NCI-H2029 (cell line): ENCODE results near the gene KIFC1.

ENCODE experiments used
- DNase-seq: peaks from one replicate; lab custom pipeline; 2025; lab: John Stamatoyannopoulos, UW

The KIFC1 gene

DNA sequence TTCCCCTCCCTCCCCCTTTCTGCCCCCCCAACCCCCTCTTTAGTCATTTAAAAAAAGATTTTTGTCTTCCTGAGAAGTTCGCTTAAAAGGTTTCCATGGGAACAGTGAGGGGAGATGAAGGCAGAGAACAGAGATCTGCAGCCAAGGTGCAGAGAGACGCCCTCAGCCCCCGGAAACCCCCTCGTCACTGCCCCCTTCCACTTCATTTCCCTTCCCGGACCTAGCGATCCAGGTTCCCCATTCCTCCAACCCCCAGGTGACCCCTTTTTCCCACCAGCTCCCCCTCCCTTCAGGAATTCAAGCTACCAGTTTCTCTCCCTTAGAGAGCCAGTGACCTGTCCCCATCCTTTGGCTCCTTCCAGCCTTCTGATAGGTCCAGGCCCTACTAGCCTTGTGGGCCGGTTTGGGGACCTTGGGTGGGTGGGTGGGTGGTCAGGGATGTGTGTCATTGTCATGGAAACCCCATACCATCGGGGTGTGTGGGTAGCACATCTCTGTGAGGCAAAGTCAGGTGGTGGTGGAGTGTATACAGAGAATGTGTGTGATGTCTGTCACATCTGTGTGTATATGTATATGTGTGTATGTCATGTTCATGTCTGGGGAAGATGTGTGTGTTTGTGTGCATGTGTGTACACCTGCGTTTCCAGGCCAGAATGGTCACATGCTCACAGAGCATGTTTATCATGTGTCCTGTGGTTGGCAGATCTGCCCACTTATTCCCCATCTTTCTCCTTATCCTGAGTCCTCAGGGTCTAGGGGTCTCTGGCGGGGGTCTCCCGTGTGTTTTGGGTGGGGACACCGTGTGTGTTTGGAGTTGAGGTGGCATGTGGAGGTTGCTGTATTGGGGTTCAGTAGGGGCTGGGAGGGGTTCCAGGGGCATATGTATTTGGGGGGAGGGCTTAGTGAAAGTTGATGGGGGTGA, 35.2 kb downstream of the KIFC1 start:
- DNase-seq: no peak

DNA sequence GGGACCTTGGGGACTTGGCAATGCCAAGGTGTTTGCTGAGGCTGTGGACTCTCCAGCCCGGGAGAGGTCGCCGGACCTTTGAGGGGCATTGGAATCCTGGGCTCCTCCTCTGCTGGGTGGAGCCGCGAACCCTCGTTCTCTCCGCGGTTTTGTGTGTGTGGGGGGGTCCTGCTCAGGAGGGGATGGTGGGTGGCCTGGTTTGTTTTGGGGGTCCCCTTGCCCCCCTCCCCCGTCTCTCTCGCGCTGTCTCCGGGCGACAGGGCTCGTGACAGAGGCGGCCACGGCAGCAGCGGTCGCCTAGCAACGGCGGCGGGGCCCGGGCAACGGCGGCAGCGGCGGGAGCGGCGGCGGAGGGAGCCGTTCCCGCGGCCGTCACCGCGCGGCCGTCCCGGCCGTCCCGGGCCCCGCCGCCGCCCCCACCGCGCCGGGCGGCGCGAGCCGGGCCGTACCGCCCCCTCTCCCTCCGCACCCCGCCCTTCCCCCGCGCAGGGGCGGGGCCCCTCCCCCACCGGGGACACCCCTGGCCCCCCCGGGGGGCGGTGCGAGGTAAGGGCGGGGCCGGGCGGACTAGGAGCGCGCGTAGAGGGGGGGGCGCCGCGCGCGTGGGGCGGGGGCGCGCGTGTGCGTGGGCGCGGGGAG, 36.1 kb downstream of the KIFC1 start:
- DNase-seq: peak; percentile 15

DNA sequence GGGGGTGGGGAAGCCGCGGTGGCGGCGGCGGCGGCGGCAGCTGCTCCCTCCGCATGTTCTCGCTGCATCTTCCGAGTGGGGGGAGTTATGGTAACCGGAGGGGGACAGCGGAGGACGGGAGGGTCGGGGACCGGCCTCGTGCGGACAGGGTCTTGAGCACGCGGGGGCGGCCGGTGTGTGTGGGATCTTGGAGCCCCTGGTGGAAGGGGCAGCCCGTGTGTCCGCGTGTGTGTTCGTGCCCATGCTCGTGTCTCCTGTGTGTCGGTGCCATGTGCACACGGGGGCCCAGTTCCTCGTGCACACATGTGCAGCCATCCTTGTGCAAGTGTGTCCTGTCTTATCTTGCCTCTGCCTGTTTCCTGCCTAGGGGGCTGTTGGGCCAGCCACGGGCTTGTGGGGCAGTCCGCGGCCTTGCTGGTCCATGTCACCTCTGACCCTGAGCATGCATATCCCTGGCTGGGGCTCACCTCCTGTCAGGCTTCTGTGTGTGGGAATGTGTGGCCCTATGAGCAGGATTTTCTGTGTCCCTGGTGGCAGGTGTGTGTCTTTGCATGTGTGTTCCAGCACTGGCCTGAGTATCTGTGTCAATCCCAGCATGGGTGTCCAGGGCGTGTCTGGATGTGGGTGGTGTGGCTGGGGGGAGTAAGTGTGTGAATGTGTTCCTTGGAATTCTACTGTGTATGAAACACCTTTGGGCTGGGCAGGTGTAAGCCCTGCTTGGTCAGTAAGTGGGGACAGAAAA, 36.8 kb downstream of the KIFC1 start:
- no peak for DNase-seq

DNA sequence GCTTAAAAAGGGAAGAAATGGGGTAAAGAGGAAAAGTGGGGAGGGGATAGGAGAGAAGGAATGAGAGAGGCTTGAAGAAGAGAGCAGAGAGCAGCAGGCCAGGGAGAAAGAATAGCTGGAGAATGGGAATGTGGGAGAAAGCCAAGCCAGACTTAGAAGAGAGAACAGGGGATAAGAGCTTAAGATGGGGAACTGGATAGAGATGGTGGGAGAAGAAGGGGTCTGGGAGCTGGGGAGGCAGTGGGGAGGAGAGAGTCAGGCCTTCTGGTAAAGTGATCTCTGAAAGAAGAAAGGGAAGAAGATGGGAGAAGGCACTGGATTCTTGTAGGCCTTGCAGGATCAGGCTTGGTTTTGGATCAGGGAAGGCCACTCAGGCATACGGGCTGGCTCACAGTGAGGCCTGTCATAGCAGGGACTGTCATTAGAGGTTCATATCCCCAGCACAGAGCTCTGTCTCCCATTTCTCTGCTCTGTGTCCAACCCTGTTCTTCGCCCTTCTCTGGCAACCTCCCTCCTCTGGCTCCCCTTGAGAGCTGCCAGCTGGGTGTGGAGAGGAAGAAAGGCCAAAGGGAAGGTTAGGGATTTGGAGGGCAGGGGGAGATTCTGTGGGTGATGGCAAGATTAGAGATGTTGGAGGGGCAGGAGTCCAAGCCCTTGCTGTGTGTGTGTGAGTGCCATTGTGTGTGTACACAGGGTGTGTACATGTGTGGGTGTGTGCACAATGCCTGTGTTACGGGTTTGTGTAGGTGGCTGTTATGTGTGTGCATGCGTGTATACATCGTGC, 37.5 kb downstream of the KIFC1 start:
- DNase-seq: no peak

DNA sequence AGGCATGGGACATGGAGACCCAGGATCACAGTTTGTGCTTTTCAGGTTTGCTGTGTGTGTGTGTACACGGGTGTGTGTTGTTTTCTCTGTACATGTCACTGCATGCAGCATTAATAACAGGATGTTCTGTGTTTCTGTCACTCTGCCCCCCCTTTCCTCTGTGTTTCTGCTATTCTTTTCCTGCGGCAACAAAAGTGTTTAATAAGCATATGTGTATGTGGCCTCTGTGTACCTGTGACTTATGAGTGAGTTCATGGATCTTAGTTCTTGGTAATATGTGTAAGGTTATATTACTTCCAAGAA, 38.1 kb downstream of the KIFC1 start:
- no peak for DNase-seq

DNA sequence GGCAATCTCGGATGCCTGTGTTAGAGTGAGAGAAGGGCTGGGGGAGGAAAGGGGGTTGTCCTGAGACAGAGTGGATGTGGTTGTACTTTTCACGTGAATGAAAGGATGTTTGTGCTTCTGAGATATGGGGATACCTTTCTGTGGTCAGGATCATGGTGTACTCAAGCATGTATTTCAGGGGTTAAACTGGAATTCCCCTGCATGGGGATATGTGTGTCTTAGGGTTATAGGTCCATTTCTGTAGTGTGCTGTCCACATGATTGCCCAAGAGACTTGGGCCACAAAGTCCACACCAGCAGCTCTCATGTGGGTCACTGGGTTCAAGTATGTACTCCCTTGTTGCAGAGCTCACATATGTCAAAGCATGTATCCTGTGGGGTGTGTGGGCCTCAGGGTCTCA, 38.7 kb downstream of the KIFC1 start:
- DNase-seq: no peak

DNA sequence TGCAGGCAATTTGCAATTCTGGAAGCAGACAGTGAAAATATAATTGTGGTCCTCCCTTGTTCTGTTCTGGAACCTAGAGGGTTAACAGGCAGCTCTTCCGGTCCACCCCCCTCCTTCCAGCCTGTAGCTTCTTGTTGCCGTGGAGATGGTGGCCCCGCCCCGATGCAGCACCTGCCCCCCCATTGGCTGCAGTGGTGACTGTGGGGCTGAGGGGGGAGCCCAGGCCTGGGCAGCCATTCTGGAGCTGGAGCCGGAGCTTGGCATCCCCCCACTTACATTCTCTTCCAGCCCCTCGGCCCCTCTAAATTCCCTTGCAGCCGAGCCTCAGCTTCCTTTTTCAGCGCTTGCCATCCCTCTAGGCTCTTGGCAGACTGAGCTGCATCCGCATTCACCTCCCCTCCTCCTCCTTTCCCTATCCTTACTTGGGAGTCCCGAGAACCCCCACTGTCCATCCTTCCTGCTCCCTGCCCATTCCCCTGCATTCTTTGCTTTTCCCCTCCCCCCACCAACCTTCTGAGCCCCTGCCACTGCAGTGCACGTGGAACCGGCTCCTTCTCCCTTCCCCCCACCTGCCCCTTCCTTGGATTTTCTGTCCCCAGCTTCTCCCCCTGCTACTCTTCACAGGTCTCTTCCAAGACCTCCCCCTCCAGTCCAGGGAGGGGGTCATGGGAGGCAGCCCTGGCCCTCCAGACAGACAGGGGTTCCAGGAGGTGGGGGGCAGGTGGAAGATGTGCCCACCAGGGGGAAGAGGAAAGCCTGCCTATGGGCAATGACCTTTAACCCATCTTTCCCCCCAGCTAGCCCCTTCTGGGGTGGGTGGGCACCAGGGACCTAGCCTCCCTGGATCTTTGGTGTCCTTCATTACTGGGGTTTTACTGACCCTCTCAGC, 39.6 kb downstream of the KIFC1 start:
- DNase-seq: peak; percentile 39

DNA sequence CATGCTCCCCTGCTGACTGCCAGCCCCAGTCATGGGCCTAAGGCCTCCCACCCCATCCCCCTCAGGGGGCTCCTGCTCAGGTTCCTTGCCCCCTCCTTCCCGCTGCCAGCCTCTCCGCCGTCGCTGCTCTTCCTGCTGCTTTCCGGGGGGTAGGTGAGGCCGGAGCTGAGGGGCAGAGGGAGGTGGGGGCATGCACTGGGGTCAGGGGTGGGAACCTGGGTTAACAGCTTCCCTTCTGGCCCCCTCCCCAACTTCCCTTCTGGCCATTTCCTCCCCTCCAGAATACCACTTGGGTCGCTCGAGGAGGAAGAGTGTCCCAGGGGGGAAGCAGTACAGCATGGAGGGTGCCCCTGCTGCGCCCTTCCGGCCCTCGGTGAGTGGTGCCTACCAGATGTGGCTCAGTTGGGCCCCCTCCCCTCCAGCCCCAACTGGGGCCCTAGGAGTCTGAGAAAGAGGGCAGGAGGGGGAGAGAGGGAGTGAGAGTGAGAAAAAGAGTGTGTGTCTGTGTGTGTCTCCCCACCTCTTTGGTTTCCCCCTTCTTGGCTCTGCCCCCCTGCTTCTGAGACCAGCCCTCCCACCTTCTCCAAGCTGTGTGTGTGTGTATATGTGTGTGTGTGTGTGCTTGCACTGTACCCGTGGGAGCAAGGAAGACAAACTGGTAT, 40.4 kb downstream of the KIFC1 start:
- DNase-seq: no peak

DNA sequence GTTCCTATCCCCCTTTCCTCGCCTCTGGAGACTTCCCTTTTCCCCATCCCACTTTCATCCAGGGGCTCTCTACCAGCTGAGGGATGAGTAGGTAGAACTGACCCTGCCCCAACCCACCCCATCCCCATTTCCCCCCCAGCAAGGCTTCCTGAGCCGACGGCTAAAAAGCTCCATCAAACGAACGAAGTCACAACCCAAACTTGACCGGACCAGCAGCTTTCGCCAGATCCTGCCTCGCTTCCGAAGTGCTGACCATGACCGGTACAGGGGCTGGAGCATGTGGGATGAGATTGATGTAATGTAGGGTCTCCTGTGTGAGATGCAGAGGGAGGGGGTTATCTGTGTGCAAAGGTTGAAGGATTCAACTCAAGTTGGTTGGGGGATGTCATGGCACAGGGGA, 40.9 kb downstream of the KIFC1 start:
- no peak for DNase-seq

DNA sequence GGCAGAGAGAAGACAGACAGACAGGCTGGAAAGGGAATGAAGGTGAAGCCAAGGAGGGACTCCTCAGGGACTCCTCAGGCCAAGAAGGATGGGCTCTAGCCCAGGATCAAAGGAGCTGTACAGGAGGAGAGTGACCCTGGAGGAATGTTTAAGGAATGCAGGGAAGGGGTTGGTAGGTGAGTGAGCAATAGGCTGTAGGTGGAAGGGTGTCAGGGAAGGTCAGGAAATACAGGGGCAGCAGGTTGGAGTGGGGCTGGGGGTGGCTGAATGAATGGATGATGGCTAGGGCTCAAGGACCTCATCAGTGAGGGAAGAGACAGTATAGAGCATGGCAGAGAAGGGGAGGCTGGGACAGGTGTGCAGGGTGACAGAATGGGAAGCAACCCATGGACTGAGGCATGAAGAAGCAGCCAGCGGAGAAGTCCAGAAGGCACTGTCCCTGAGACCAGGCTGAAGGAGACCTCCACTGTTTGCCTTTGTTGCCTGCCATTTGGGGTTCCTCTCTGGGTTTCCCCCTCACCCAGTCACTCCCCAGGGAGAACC, 41.4 kb downstream of the KIFC1 start:
- DNase-seq: no peak

DNA sequence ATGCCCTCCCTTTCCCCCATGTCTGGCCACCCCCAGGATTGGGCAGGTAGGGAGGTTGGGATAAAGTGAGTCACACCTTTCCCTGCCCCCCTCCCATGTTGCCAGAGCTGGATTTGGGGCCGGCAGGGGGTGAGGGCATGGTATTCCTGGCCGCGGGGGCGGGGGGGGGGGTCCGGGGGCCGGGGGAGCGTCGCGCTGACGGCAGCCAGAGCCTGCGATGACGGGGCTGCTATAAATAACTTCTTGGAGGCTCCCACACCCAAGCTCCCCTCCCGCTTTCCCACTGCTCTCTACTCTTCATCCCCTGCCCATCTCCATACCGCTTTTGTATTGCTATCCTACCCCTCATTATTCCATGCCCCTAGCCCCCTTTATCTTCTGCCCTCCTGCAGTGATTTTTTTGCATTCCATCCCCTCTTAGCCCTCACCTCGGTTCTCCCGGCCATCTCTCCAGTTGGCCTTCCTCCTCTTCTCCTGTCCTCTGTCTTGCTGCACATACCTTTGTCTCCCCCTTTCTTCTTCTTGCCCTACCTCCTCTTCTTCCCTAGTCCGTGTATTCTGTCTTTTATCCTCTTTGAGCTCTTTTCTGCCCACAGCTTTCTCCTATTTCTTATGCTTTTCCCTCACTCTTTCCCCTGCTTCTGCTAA, 42.0 kb downstream of the KIFC1 start:
- DNase-seq: no peak

DNA sequence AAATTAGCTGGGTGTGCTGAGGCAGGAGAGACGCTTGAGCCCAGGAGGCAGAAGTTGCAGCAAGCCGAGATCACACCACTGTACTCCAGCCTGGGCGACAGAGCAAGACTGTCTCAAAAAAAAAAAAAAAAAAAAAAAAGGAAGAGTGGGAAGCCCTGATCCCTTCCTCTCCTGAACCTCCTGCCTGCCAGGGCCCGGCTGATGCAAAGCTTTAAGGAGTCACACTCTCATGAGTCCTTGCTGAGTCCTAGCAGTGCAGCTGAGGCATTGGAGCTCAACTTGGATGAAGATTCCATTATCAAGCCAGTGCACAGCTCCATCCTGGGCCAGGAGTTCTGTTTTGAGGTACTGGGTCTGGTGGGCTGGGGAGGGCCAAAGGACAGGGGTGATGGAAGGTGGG, 43.3 kb downstream of the KIFC1 start:
- no peak for DNase-seq

DNA sequence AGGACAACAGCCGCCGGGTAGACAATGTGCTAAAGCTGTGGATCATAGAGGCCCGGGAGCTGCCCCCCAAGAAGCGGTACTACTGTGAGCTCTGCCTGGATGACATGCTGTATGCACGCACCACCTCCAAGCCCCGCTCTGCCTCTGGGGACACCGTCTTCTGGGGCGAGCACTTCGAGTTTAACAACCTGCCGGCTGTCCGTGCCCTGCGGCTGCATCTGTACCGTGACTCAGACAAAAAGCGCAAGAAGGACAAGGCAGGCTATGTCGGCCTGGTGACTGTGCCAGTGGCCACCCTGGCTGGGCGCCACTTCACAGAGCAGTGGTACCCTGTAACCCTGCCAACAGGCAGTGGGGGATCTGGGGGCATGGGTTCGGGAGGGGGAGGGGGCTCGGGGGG, 46.0 kb downstream of the KIFC1 start:
- DNase-seq: no peak

DNA sequence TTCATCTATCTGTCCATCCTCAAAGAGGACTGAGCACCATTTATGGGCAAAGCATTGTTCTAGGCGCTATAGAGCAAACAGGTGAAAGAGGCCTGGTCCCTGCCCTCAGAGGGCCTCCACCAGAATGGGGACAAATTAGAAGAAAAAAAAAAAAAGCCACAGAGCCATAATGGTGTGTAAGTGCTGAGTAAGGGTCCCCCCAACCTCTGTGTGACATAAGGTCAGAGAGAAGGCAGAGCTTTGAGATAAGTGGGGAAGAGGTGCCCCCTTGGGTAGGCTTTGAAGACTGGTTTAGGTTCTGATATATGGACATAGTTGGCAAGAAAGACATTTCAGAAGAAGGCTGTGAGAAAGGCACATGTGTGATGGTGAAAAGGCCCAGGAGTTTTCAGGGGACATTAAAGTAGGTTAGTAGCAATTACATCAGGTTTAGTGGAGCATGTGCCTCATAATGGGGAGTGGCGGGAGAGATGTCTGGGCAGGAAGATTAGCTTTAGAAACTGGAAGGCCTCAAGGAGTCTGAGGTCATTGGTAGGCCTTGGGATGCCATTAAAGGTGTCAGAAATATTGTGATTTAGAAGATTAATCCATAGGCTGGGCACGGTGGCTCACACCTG, 47.5 kb downstream of the KIFC1 start:
- DNase-seq: no peak

DNA sequence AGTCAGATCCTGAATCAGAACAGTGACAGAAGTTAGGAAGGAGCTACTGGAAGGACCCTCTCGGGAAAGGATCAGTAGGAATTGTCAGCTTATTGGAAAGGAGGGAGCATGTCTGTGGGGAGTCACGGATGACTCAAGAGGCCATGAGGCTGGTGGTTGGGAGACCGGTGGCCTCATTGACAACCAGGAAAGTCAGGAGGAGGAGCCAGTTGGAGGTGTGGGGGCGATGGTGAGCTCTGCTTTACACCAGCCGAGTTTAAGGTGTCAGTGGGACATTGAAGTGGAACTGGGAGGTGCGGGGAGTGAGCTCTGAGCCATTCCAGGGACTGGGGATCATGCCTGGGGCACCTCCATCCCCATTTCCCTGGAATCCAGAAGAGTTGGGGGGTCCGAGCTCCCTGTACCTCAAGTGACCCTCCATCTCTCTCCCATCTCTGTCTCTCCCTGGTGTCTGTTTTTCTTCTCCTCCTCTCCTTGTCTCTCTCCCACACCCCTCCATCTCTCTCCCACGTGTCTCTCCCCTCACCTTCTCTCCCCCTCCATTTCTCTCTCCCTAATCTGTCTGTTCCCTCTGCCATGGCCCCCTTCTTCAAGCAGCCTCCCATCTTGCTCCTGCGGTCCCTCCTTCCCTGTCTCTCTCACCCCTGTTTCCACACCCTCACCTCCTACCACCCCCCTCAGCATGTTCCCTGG, 48.5 kb downstream of the KIFC1 start:
- DNase-seq: no peak

DNA sequence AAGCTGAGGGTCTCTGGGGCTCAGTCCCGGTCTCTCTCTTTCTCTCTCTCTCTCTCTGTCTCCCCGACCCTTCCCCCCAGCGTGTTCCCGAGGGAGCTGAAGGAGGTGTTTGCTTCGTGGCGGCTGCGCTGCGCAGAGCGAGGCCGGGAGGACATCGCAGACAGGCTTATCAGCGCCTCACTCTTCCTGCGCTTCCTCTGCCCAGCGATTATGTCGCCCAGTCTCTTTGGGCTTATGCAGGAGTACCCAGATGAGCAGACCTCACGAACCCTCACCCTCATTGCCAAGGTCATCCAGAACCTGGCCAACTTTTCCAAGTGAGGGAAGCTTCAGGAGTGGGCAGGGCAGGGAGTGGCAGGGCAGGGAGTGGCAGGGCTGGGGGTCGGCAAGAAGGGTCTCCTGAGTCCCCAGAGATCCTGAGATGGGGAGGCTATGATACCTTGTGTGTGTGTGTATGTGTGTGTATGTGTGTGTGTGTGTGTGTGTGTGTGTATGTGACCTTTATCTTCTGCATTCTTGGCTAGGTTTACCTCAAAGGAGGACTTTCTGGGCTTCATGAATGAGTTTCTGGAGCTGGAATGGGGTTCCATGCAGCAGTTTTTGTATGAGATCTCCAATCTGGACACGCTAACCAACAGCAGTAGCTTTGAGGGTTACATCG, 49.2 kb downstream of the KIFC1 start:
- no peak for DNase-seq

DNA sequence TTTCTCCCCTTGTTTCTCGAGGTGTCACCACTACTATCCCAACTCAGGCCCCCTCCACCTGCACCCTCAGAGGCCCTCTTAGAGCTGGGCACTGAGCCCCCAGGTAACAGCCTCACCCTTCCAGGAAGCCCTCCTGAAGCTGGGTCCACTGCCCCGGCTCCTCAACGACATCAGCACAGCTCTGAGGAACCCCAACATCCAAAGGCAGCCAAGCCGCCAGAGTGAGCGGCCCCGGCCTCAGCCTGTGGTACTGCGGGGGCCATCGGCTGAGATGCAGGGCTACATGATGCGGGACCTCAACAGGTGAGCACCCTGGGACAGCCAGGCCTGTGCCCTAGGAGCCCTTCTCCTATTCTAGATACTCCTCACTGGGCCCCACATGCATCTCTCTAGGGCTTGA, 49.8 kb downstream of the KIFC1 start:
- no peak for DNase-seq

DNA sequence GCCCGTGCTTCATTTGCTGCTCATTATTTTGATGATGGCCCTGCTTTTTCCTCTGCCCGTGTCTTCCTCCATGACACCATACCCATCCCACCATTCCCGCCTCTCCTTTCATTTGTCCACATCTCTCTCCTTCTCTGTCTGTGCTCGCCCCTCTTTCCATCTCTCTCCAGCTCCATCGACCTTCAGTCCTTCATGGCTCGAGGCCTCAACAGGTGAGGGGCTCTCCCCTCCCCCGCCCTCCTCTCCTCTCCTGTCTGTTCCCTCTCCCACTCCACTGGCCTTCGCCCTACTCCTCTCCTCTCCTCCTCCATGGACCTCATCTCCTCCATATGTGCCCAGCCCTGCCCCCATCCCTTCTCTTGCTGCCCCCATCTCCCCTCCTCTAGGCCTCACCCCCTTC, 50.7 kb downstream of the KIFC1 start:
- DNase-seq: no peak
